Measurements from ENCODE around the gene MED8. TPM values are rescaled to one million over a fixed set of nuclear protein-coding genes. Genes with fewer than 3 reads are reported as not detected.

The MED8 gene
- total and polyA plus RNA-seq, 9 of the 15 experiments (the other 6 are each of a cell fraction or from before 2014, with no cell fraction given) = 23.0 to 120 (median 56.4) TPM

DNA sequence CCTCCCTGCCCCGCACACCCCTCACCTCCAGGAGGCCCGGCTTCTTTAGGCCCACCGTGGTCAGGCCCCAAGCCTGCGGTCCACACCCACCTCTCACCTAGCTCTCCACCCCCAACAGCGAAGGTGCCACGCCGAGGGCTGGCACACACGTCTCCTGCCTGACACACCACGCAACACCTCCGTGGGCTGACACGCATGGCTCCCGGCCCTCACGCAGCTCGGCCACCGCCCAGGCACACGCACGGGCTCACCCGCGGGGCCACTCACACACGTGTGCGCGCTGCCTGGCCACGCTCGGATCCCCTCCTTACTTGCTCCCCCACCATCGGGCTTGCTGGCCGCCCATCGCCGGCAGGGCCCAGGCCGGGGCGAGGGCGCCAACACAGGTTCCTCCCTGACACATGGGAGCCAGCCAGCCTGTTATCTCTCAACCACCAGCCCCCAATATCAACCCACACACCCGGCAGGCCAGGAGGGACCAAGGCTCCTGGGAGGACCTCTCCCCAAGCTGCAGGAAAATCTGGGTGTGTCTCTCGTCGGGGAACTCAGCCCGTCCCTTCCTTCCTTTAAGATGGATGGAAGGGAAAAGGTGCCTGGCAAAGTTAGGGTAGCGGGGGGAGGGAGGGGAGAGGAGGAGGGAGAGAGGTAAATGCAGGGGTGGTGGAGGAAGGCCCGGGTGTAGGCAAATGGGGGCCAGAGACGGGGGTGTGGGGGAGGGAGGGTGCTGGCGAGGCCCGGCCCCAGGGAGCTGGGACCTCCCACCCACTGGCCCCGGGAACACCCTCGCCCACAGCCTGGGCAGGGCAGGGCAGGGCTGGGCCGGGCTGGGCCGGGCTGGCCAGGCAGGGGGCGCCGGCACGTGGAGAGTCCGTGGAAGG is 22.3 kb downstream of the MED8 start (continued):
- TF ChIP-seq, protein P1, sequence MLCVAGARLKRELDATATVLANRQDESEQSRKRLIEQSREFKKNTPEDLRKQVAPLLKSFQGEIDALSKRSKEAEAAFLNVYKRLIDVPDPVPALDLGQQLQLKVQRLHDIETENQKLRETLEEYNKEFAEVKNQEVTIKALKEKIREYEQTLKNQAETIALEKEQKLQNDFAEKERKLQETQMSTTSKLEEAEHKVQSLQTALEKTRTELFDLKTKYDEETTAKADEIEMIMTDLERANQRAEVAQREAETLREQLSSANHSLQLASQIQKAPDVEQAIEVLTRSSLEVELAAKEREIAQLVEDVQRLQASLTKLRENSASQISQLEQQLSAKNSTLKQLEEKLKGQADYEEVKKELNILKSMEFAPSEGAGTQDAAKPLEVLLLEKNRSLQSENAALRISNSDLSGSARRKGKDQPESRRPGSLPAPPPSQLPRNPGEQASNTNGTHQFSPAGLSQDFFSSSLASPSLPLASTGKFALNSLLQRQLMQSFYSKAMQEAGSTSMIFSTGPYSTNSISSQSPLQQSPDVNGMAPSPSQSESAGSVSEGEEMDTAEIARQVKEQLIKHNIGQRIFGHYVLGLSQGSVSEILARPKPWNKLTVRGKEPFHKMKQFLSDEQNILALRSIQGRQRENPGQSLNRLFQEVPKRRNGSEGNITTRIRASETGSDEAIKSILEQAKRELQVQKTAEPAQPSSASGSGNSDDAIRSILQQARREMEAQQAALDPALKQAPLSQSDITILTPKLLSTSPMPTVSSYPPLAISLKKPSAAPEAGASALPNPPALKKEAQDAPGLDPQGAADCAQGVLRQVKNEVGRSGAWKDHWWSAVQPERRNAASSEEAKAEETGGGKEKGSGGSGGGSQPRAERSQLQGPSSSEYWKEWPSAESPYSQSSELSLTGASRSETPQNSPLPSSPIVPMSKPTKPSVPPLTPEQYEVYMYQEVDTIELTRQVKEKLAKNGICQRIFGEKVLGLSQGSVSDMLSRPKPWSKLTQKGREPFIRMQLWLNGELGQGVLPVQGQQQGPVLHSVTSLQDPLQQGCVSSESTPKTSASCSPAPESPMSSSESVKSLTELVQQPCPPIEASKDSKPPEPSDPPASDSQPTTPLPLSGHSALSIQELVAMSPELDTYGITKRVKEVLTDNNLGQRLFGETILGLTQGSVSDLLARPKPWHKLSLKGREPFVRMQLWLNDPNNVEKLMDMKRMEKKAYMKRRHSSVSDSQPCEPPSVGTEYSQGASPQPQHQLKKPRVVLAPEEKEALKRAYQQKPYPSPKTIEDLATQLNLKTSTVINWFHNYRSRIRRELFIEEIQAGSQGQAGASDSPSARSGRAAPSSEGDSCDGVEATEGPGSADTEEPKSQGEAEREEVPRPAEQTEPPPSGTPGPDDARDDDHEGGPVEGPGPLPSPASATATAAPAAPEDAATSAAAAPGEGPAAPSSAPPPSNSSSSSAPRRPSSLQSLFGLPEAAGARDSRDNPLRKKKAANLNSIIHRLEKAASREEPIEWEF (CRISPR knock-in tag; IDR thresholded peaks at IDR 0.05) = no peak
- TF ChIP-seq, protein P2, sequence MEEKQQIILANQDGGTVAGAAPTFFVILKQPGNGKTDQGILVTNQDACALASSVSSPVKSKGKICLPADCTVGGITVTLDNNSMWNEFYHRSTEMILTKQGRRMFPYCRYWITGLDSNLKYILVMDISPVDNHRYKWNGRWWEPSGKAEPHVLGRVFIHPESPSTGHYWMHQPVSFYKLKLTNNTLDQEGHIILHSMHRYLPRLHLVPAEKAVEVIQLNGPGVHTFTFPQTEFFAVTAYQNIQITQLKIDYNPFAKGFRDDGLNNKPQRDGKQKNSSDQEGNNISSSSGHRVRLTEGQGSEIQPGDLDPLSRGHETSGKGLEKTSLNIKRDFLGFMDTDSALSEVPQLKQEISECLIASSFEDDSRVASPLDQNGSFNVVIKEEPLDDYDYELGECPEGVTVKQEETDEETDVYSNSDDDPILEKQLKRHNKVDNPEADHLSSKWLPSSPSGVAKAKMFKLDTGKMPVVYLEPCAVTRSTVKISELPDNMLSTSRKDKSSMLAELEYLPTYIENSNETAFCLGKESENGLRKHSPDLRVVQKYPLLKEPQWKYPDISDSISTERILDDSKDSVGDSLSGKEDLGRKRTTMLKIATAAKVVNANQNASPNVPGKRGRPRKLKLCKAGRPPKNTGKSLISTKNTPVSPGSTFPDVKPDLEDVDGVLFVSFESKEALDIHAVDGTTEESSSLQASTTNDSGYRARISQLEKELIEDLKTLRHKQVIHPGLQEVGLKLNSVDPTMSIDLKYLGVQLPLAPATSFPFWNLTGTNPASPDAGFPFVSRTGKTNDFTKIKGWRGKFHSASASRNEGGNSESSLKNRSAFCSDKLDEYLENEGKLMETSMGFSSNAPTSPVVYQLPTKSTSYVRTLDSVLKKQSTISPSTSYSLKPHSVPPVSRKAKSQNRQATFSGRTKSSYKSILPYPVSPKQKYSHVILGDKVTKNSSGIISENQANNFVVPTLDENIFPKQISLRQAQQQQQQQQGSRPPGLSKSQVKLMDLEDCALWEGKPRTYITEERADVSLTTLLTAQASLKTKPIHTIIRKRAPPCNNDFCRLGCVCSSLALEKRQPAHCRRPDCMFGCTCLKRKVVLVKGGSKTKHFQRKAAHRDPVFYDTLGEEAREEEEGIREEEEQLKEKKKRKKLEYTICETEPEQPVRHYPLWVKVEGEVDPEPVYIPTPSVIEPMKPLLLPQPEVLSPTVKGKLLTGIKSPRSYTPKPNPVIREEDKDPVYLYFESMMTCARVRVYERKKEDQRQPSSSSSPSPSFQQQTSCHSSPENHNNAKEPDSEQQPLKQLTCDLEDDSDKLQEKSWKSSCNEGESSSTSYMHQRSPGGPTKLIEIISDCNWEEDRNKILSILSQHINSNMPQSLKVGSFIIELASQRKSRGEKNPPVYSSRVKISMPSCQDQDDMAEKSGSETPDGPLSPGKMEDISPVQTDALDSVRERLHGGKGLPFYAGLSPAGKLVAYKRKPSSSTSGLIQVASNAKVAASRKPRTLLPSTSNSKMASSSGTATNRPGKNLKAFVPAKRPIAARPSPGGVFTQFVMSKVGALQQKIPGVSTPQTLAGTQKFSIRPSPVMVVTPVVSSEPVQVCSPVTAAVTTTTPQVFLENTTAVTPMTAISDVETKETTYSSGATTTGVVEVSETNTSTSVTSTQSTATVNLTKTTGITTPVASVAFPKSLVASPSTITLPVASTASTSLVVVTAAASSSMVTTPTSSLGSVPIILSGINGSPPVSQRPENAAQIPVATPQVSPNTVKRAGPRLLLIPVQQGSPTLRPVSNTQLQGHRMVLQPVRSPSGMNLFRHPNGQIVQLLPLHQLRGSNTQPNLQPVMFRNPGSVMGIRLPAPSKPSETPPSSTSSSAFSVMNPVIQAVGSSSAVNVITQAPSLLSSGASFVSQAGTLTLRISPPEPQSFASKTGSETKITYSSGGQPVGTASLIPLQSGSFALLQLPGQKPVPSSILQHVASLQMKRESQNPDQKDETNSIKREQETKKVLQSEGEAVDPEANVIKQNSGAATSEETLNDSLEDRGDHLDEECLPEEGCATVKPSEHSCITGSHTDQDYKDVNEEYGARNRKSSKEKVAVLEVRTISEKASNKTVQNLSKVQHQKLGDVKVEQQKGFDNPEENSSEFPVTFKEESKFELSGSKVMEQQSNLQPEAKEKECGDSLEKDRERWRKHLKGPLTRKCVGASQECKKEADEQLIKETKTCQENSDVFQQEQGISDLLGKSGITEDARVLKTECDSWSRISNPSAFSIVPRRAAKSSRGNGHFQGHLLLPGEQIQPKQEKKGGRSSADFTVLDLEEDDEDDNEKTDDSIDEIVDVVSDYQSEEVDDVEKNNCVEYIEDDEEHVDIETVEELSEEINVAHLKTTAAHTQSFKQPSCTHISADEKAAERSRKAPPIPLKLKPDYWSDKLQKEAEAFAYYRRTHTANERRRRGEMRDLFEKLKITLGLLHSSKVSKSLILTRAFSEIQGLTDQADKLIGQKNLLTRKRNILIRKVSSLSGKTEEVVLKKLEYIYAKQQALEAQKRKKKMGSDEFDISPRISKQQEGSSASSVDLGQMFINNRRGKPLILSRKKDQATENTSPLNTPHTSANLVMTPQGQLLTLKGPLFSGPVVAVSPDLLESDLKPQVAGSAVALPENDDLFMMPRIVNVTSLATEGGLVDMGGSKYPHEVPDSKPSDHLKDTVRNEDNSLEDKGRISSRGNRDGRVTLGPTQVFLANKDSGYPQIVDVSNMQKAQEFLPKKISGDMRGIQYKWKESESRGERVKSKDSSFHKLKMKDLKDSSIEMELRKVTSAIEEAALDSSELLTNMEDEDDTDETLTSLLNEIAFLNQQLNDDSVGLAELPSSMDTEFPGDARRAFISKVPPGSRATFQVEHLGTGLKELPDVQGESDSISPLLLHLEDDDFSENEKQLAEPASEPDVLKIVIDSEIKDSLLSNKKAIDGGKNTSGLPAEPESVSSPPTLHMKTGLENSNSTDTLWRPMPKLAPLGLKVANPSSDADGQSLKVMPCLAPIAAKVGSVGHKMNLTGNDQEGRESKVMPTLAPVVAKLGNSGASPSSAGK (IDR thresholded peaks at IDR 0.05) = peak; percentile 66; the same call in 1 of the 2 replicates
- no peak for TF ChIP-seq GTF2A2 (tag; IDR thresholded peaks at IDR 0.05)
- TF ChIP-seq, protein P3, sequence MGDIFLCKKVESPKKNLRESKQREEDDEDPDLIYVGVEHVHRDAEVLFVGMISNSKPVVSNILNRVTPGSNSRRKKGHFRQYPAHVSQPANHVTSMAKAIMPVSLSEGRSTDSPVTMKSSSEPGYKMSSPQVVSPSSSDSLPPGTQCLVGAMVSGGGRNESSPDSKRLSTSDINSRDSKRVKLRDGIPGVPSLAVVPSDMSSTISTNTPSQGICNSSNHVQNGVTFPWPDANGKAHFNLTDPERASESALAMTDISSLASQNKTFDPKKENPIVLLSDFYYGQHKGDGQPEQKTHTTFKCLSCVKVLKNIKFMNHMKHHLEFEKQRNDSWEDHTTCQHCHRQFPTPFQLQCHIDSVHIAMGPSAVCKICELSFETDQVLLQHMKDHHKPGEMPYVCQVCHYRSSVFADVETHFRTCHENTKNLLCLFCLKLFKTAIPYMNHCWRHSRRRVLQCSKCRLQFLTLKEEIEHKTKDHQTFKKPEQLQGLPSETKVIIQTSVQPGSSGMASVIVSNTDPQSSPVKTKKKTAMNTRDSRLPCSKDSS (IDR thresholded peaks at IDR 0.05; ENCODE audit: low read depth, partially characterized antibody) = no peak
